MM.1S (cell line): ENCODE data around the gene DPH3.

Source experiments
- DNase-seq: peaks from one replicate; pipeline ENCODE4 v3.0.0-alpha.2; 2015
- H2AFZ ChIP-seq: fragments of 300-600 bp; sonication (generic); 2 replicates; pipeline ENCODE4 v1.6.0; 2016; ENCODE audit warnings: antibody characterized with exemption, low read length
- H3F3A ChIP-seq: fragments of 300-600 bp; sonication (generic); 2 replicates; pipeline ENCODE4 v1.6.1; 2016; ENCODE audit warnings: mild to moderate bottlenecking, antibody characterized with exemption, low read length, moderate library complexity, mixed read lengths; ENCODE audit not compliant: insufficient read depth
- H3K27ac ChIP-seq: fragments of 300-600 bp; sonication (generic); 2 replicates; pipeline ENCODE4 v1.5.1; 2016; ENCODE audit warnings: mild to moderate bottlenecking, low read length
- H3K27me3 ChIP-seq: fragments of 300-600 bp; sonication (generic); replicated peaks from 2 replicates; pipeline ENCODE4 v1.6.0; 2016; ENCODE audit warnings: low read length; ENCODE audit not compliant: insufficient read depth
- H3K36me3 ChIP-seq: fragments of 300-600 bp; sonication (generic); replicated peaks from 2 replicates; pipeline ENCODE4 v1.6.1; 2016; ENCODE audit warnings: mild to moderate bottlenecking, low read length, mixed read lengths; ENCODE audit not compliant: insufficient read depth
- H3K4me1 ChIP-seq: fragments of 300-600 bp; sonication (generic); 2 replicates; pipeline ENCODE4 v1.6.1; 2016; ENCODE audit warnings: low read length, mixed read lengths
- H3K4me2 ChIP-seq: fragments of 300-600 bp; sonication (generic); 2 replicates; pipeline ENCODE4 v1.6.0; 2016; ENCODE audit warnings: low read depth, low read length
- H3K4me3 ChIP-seq: fragments of 300-600 bp; sonication (generic); 2 replicates; pipeline ENCODE4 v1.5.1; 2016; ENCODE audit warnings: low read length, mixed read lengths
- H3K79me2 ChIP-seq: fragments of 300-600 bp; sonication (generic); 2 replicates; pipeline ENCODE4 v1.6.1; 2016; ENCODE audit warnings: mixed run types, low read length, mixed read lengths
- H3K9ac ChIP-seq: fragments of 300-600 bp; sonication (generic); 2 replicates; pipeline ENCODE4 v1.6.1; 2016; ENCODE audit warnings: low read length, mixed read lengths
- H3K9me2 ChIP-seq: fragments of 300-600 bp; sonication (generic); replicated peaks from 2 replicates; pipeline ENCODE4 v1.6.1; 2016; ENCODE audit warnings: mild to moderate bottlenecking, low read length, mixed read lengths; ENCODE audit not compliant: insufficient read depth
- H3K9me3 ChIP-seq: fragments of 300-600 bp; sonication (generic); replicated peaks from 2 replicates; pipeline ENCODE4 v1.6.1; 2016; ENCODE audit warnings: mild to moderate bottlenecking, low read length, mixed read lengths; ENCODE audit not compliant: insufficient read depth
- H4K20me1 ChIP-seq: fragments of 300-600 bp; sonication (generic); 2 replicates; pipeline ENCODE4 v1.6.1; 2016; ENCODE audit warnings: mild to moderate bottlenecking, low read length, moderate library complexity, mixed read lengths; ENCODE audit not compliant: insufficient read depth
- EZH2 ChIP-seq: fragments of 300-600 bp; sonication (generic); optimal IDR thresholded peaks from 2 replicates; pipeline ENCODE3; 2017; ENCODE audit warnings: low read depth, mild to moderate bottlenecking, antibody characterized with exemption, low read length, mixed read lengths
- EZH2phosphoT487 ChIP-seq: fragments of 300-600 bp; sonication (generic); IDR thresholded peaks from 2 replicates; pipeline ENCODE4 v1.6.1; 2018; ENCODE audit warnings: antibody characterized with exemption, low read length
- TF ChIP-seq, protein P1 (sequence below): fragments of 300-600 bp; sonication (generic); IDR thresholded peaks from 2 replicates; pipeline ENCODE4 v1.5.1; 2016; ENCODE audit warnings: antibody characterized with exemption, low read length, mixed read lengths

The DPH3 gene

GRCh38 chr3:16284633-16285032 is 19.9 kb upstream of the DPH3 start:
- no peaks in the 10 kb centered on the region for H3K4me1 ChIP-seq
- no peak overlapping the region for H3K9ac ChIP-seq
- no peak for TF ChIP-seq EZH2phosphoT487
- TF ChIP-seq, protein P1, sequence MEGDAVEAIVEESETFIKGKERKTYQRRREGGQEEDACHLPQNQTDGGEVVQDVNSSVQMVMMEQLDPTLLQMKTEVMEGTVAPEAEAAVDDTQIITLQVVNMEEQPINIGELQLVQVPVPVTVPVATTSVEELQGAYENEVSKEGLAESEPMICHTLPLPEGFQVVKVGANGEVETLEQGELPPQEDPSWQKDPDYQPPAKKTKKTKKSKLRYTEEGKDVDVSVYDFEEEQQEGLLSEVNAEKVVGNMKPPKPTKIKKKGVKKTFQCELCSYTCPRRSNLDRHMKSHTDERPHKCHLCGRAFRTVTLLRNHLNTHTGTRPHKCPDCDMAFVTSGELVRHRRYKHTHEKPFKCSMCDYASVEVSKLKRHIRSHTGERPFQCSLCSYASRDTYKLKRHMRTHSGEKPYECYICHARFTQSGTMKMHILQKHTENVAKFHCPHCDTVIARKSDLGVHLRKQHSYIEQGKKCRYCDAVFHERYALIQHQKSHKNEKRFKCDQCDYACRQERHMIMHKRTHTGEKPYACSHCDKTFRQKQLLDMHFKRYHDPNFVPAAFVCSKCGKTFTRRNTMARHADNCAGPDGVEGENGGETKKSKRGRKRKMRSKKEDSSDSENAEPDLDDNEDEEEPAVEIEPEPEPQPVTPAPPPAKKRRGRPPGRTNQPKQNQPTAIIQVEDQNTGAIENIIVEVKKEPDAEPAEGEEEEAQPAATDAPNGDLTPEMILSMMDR: no peak
- TF ChIP-seq EZH2: no peak
- no peaks in the 10 kb centered on the region for H3K27me3 ChIP-seq
- no peak overlapping the region for H2AFZ ChIP-seq
- no peaks in the 10 kb centered on the region for H3F3A ChIP-seq
- DNase-seq: no peak
- peaks cover 8% of the 10 kb centered on the region for H3K79me2 ChIP-seq
- no peak overlapping the region for H3K4me2 ChIP-seq
- H3K36me3 ChIP-seq: no peaks in the 10 kb centered on the region
- H3K9me2 ChIP-seq: no peaks in the 10 kb centered on the region
- H3K4me3 ChIP-seq: no peak overlapping the region
- H4K20me1 ChIP-seq: no peaks in the 10 kb centered on the region
- no peak overlapping the region for H3K27ac ChIP-seq
- no peaks in the 10 kb centered on the region for H3K9me3 ChIP-seq

DNA sequence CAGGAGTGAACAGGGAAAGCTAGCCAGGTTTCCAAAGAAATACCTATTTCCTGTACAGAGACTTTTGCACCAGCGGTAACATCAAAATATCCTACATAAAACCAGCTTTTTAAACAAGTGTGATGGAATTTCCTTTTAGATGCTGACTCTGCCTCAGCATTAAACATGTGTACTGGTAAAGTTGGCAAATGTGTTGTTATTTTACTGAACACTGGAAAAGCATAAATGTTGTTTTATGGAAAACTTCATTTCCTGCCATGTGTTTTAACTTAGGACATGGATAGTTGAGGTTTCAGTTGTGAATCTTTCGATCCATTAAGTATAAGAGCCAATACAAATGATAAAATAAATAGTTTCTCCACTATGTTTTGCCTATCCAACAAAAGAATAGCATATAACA is 15.9 kb upstream of the DPH3 start:
- Histone ChIP-seq H3K27me3 (no peaks in the 10 kb centered on the region), H3K36me3 (no peaks in the 10 kb centered on the region; the same call in 1 of the 2 replicates), H3F3A (no peaks in the 10 kb centered on the region), H3K9ac (no peak overlapping the region), H4K20me1 (no peaks in the 10 kb centered on the region), H3K27ac (no peak overlapping the region), H3K9me2 (no peaks in the 10 kb centered on the region), H3K4me1 (no peaks in the 10 kb centered on the region), H3K79me2 (no peaks in the 10 kb centered on the region), H2AFZ (no peak overlapping the region), H3K9me3 (no peaks in the 10 kb centered on the region), H3K4me3 (no peak overlapping the region), H3K4me2 (no peak overlapping the region)
- no peak for DNase-seq
- TF ChIP-seq, protein P1: no peak
- no peak for TF ChIP-seq EZH2

GRCh38 chr3:16279010-16279801 is 14.5 kb upstream of the DPH3 start:
- no peak for TF ChIP-seq EZH2
- TF ChIP-seq, protein P1: no peak
- no peak for TF ChIP-seq EZH2phosphoT487
- no peaks in the 10 kb centered on the region for H3F3A ChIP-seq
- no peaks in the 10 kb centered on the region for H3K9me3 ChIP-seq
- H3K9ac ChIP-seq: no peak overlapping the region
- no peaks in the 10 kb centered on the region for H3K9me2 ChIP-seq
- H3K27ac ChIP-seq: no peak overlapping the region
- H3K36me3 ChIP-seq: no peaks in the 10 kb centered on the region; the same call in 1 of the 2 replicates
- no peak overlapping the region for H3K4me2 ChIP-seq
- no peaks in the 10 kb centered on the region for H4K20me1 ChIP-seq
- no peak overlapping the region for H2AFZ ChIP-seq
- H3K27me3 ChIP-seq: no peaks in the 10 kb centered on the region
- no peak overlapping the region for H3K4me3 ChIP-seq
- DNase-seq: no peak
- no peaks in the 10 kb centered on the region for H3K79me2 ChIP-seq
- H3K4me1 ChIP-seq: no peaks in the 10 kb centered on the region
